ENCODE measurements around the gene CALY.

Gene CALY

GRCh38 chr10:133316732-133317131, 20.0 kb downstream of the CALY start:
- no peak for TF ChIP-seq CEBPB (IDR thresholded peaks at IDR 0.05)

GRCh38 chr10:133316266-133316665, 20.4 kb downstream of the CALY start:
- no peak for TF ChIP-seq EP300 (IDR thresholded peaks at IDR 0.05; ENCODE audit: borderline replicate concordance)
- TF ChIP-seq, protein P1, sequence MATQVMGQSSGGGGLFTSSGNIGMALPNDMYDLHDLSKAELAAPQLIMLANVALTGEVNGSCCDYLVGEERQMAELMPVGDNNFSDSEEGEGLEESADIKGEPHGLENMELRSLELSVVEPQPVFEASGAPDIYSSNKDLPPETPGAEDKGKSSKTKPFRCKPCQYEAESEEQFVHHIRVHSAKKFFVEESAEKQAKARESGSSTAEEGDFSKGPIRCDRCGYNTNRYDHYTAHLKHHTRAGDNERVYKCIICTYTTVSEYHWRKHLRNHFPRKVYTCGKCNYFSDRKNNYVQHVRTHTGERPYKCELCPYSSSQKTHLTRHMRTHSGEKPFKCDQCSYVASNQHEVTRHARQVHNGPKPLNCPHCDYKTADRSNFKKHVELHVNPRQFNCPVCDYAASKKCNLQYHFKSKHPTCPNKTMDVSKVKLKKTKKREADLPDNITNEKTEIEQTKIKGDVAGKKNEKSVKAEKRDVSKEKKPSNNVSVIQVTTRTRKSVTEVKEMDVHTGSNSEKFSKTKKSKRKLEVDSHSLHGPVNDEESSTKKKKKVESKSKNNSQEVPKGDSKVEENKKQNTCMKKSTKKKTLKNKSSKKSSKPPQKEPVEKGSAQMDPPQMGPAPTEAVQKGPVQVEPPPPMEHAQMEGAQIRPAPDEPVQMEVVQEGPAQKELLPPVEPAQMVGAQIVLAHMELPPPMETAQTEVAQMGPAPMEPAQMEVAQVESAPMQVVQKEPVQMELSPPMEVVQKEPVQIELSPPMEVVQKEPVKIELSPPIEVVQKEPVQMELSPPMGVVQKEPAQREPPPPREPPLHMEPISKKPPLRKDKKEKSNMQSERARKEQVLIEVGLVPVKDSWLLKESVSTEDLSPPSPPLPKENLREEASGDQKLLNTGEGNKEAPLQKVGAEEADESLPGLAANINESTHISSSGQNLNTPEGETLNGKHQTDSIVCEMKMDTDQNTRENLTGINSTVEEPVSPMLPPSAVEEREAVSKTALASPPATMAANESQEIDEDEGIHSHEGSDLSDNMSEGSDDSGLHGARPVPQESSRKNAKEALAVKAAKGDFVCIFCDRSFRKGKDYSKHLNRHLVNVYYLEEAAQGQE (IDR thresholded peaks at IDR 0.05; ENCODE audit: low read depth), result no peak
- TF ChIP-seq CREB1 (IDR thresholded peaks at IDR 0.05; ENCODE audit: low read depth), result no peak
- no peak for TF ChIP-seq TEAD4 (IDR thresholded peaks at IDR 0.05)
- TF ChIP-seq YY1 (IDR thresholded peaks at IDR 0.05; ENCODE audit: low read depth), result no peak
- TF ChIP-seq RAD21 (IDR thresholded peaks at IDR 0.05; ENCODE audit: low read depth), result no peak
- no peak for TF ChIP-seq TAF1 (IDR thresholded peaks at IDR 0.05; ENCODE audit: low read depth)
- TF ChIP-seq ZBTB7A (IDR thresholded peaks at IDR 0.05; ENCODE audit: low read depth), result no peak

DNA sequence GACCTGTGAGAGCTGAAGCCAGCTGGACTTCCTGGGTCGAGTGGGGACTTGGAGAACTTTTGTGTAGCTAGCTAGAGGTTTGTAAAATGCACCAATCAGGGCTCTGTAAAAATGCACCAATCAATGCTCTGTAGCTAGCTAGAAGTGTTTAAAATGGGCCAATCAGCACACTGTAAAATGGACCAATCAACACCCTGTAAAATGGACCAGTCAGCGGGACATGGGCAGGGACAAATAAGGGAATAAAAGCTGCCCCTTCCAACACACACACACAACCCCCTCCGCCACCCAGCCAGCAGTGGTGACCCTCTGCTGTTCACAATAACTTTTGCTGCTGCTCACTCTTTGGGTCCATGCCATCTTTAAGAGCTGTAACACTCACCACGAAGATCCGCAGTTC, 20.8 kb downstream of the CALY start:
- TF ChIP-seq, protein P1 (IDR thresholded peaks at IDR 0.05; ENCODE audit: low read depth), result no peak
- no peak for TF ChIP-seq FOXM1 (IDR thresholded peaks at IDR 0.05; ENCODE audit: borderline replicate concordance, low read depth)
- no peak for TF ChIP-seq TCF12 (IDR thresholded peaks at IDR 0.05; ENCODE audit: low read depth)
- TF ChIP-seq EP300 (IDR thresholded peaks at IDR 0.05; ENCODE audit: borderline replicate concordance), result no peak
- TF ChIP-seq RAD21 (IDR thresholded peaks at IDR 0.05; ENCODE audit: low read depth), result no peak
- no peak for TF ChIP-seq NFIC (IDR thresholded peaks at IDR 0.05)
- no peak for TF ChIP-seq TEAD4 (IDR thresholded peaks at IDR 0.05)
- no peak for TF ChIP-seq USF1 (IDR thresholded peaks at IDR 0.05)
- TF ChIP-seq CREB1 (IDR thresholded peaks at IDR 0.05; ENCODE audit: low read depth), result no peak
- no peak for TF ChIP-seq ZBTB7A (IDR thresholded peaks at IDR 0.05; ENCODE audit: low read depth)
- no peak for TF ChIP-seq CEBPB (IDR thresholded peaks at IDR 0.05)
- TF ChIP-seq, protein P2, sequence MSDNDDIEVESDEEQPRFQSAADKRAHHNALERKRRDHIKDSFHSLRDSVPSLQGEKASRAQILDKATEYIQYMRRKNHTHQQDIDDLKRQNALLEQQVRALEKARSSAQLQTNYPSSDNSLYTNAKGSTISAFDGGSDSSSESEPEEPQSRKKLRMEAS (IDR thresholded peaks at IDR 0.05), result no peak
- no peak for TF ChIP-seq TAF1 (IDR thresholded peaks at IDR 0.05; ENCODE audit: low read depth)
- no peak for TF ChIP-seq EGR1 (IDR thresholded peaks at IDR 0.05)
- no peak for TF ChIP-seq YY1 (IDR thresholded peaks at IDR 0.05; ENCODE audit: low read depth)

- no peak for TF ChIP-seq EGR1 (IDR thresholded peaks at IDR 0.05)
- TF ChIP-seq CREB1 (IDR thresholded peaks at IDR 0.05; ENCODE audit: low read depth), result no peak
- TF ChIP-seq, protein P1 (IDR thresholded peaks at IDR 0.05; ENCODE audit: low read depth), result no peak
- TF ChIP-seq FOXM1 (IDR thresholded peaks at IDR 0.05; ENCODE audit: borderline replicate concordance, low read depth), result no peak
- no peak for TF ChIP-seq RAD21 (IDR thresholded peaks at IDR 0.05; ENCODE audit: low read depth)
- no peak for TF ChIP-seq YY1 (IDR thresholded peaks at IDR 0.05; ENCODE audit: low read depth)
Observed at GRCh38 chr10:133314911-133315310, 21.8 kb downstream of the CALY start.

GRCh38 chr10:133313192-133313591, 23.5 kb downstream of the CALY start:
- no peak for TF ChIP-seq USF1 (IDR thresholded peaks at IDR 0.05)
- TF ChIP-seq, protein P1 (IDR thresholded peaks at IDR 0.05; ENCODE audit: low read depth), result no peak
- no peak for TF ChIP-seq EP300 (IDR thresholded peaks at IDR 0.05; ENCODE audit: borderline replicate concordance)
- no peak for TF ChIP-seq ZBTB7A (IDR thresholded peaks at IDR 0.05; ENCODE audit: low read depth)
- TF ChIP-seq YY1 (IDR thresholded peaks at IDR 0.05; ENCODE audit: low read depth), result no peak
- no peak for TF ChIP-seq TCF12 (IDR thresholded peaks at IDR 0.05; ENCODE audit: low read depth)
- TF ChIP-seq CREB1 (IDR thresholded peaks at IDR 0.05; ENCODE audit: low read depth), result no peak
- no peak for TF ChIP-seq NFIC (IDR thresholded peaks at IDR 0.05)
- TF ChIP-seq, protein P2 (IDR thresholded peaks at IDR 0.05), result no peak
- no peak for TF ChIP-seq RAD21 (IDR thresholded peaks at IDR 0.05; ENCODE audit: low read depth)
- no peak for TF ChIP-seq FOXM1 (IDR thresholded peaks at IDR 0.05; ENCODE audit: borderline replicate concordance, low read depth)
- no peak for TF ChIP-seq EGR1 (IDR thresholded peaks at IDR 0.05)
- TF ChIP-seq CEBPB (IDR thresholded peaks at IDR 0.05), result no peak
- no peak for TF ChIP-seq TEAD4 (IDR thresholded peaks at IDR 0.05)
- no peak for TF ChIP-seq TAF1 (IDR thresholded peaks at IDR 0.05; ENCODE audit: low read depth)
